AG04450 (cell line): ENCODE results near the gene PKD1. TPM values are rescaled to one million over a fixed set of nuclear protein-coding genes. Genes with fewer than 3 reads are reported as not detected.

Source experiments
- CTCF ChIA-PET: fragments of 300-600, 350-600 bp; formaldehyde crosslinking; extraction: SDS; loops from one replicate; lab custom pipeline; 2022; ENCODE audit warnings: antibody characterized with exemption, inconsistent platforms; lab: Charles Lee
- POLR2A ChIA-PET: fragments of 350-600 bp; formaldehyde crosslinking; extraction: SDS; loops from one replicate; lab custom pipeline; 2021; ENCODE audit warnings: antibody characterized with exemption, inconsistent platforms; lab: Yijun Ruan, JAX
- DNase-seq: peaks from one replicate; pipeline ENCODE4 v3.0.0-alpha.2; 2011; ENCODE audit warnings: low read depth, low spot score
- H3K27ac ChIP-seq: one replicate; pipeline ENCODE4 v1.5.1; 2012; ENCODE audit warnings: low read depth, low read length, control low read depth
- H3K27me3 ChIP-seq: one replicate; pipeline ENCODE4 v1.6.0; 2012; ENCODE audit warnings: low read length; ENCODE audit not compliant: control insufficient read depth, insufficient read depth
- H3K4me3 ChIP-seq: 2 replicates; pipeline ENCODE4 v1.5.1; 2011; ENCODE audit warnings: mild to moderate bottlenecking, low read depth, low read length, control low read depth
- H3K9me3 ChIP-seq: 2 replicates; pipeline ENCODE4 v1.5.1; 2012; ENCODE audit warnings: low read length; ENCODE audit not compliant: control insufficient read depth, insufficient read depth
- CTCF ChIP-seq: IDR thresholded peaks from 2 replicates; pipeline ENCODE4 v1.5.1; 2011; ENCODE audit warnings: low read depth, low read length, control low read depth, inconsistent platforms
- polyA plus RNA-seq: library from polyadenylated mRNA; depleted of rRNA; stranded (reverse); fragments of >200 nt; gene quantifications from 2 replicates; pipeline ENCODE4 v1.2.3, GENCODE V29; 2011

PKD1 gene
- polyA plus RNA-seq, 1 experiment, result 16.1 TPM

GRCh38 chr16:2077016-2077415 lies 58.7 kb downstream of the PKD1 start:
- DNase-seq, result no peak
- POLR2A ChIA-PET, result no interaction called here
- CTCF ChIA-PET, result interaction anchor here (1.6 kb wide), 1 partner anchor 64 kb away, joined by 4 read pairs; no protein-coding TSS in a partner anchor
- no peaks in the 10 kb centered on the region for H3K9me3 ChIP-seq
- H3K27ac ChIP-seq, result no peak overlapping the region
- no peak for TF ChIP-seq CTCF
- no peaks in the 10 kb centered on the region for H3K27me3 ChIP-seq
- H3K4me3 ChIP-seq, result no peak overlapping the region

- no peaks in the 10 kb centered on the region for H3K9me3 ChIP-seq
- no peak for TF ChIP-seq CTCF
- no peak for DNase-seq
- POLR2A ChIA-PET, result no interaction called here
- H3K27me3 ChIP-seq, result no peaks in the 10 kb centered on the region
- no peak overlapping the region for H3K4me3 ChIP-seq
- CTCF ChIA-PET, result interaction anchor here (1.6 kb wide), 1 partner anchor 64 kb away, joined by 4 read pairs; no protein-coding TSS in a partner anchor
- no peak overlapping the region for H3K27ac ChIP-seq
Observed at GRCh38 chr16:2076072-2076865, 59.4 kb downstream of the PKD1 start.

- Histone ChIP-seq H3K4me3 (no peak overlapping the region), H3K27ac (no peak overlapping the region), H3K27me3 (no peaks in the 10 kb centered on the region), H3K9me3 (no peaks in the 10 kb centered on the region)
- no peak for DNase-seq
- ChIA-PET CTCF (interaction anchor here (1.6 kb wide), 1 partner anchor 65 kb away, joined by 4 read pairs; no protein-coding TSS in a partner anchor), POLR2A (no interaction called here)
- no peak for TF ChIP-seq CTCF
Observed at GRCh38 chr16:2075631-2076030, 60.1 kb downstream of the PKD1 start.

GRCh38 chr16:2074071-2074470 lies 61.6 kb downstream of the PKD1 start:
- ChIA-PET CTCF (no interaction called here), POLR2A (interaction anchor here (1.4 kb wide), 1 partner anchor 11 kb away, joined by 3 read pairs; no protein-coding TSS in a partner anchor)
- H3K27ac ChIP-seq, result no peak overlapping the region
- H3K4me3 ChIP-seq, result no peak overlapping the region
- no peak for DNase-seq
- no peaks in the 10 kb centered on the region for H3K9me3 ChIP-seq
- TF ChIP-seq CTCF, result no peak
- H3K27me3 ChIP-seq, result no peaks in the 10 kb centered on the region

- POLR2A ChIA-PET, result interaction anchor here (1.5 kb wide), 1 partner anchor 83 kb away, joined by 6 read pairs; the partner anchor contains the start of gene TRAF7
- Histone ChIP-seq H3K4me3 (no peak overlapping the region), H3K27ac (no peak overlapping the region), H3K27me3 (no peaks in the 10 kb centered on the region), H3K9me3 (no peaks in the 10 kb centered on the region)
- TF ChIP-seq CTCF, result no peak
- no peak for DNase-seq
- CTCF ChIA-PET, result no interaction called here
Observed at GRCh38 chr16:2072926-2073325, 62.8 kb downstream of the PKD1 start.
